Motor neuron (in vitro differentiated cells): Measurements from ENCODE around the gene RAC2. TPM values are rescaled to one million over a fixed set of nuclear protein-coding genes. Genes with fewer than 3 reads are reported as not detected.

Source experiments
- ATAC-seq, 8 experiments: fragments of 200-7000 bp; cut with Tn5 transposase; replicated peaks in 6 of 8; 2 replicates each; pipeline ENCODE4 v1.8.0; 2021; ENCODE audit warnings: mild to moderate bottlenecking in 8 of 8, moderate library complexity in 8 of 8
- H3K27ac ChIP-seq, 2 donors: fragments of 250-450 bp; sonication (Bioruptor Pico); 2 replicates each; pipeline ENCODE4 v1.9.0; 2021; ENCODE audit warnings: antibody characterized with exemption in 2 of 2, mild to moderate bottlenecking in 2 of 2, moderate library complexity in 1 of 2
- H3K4me1 ChIP-seq, 2 donors: fragments of 250-450 bp; sonication (Bioruptor Pico); replicated peaks in 1 of 2; 2 replicates each; pipeline ENCODE4 v1.6.1; 2021; ENCODE audit warnings: antibody characterized with exemption in 2 of 2, mild to moderate bottlenecking in 2 of 2, moderate library complexity in 1 of 2
- H3K4me3 ChIP-seq, 5 donors: fragments of 250-450 bp; sonication (Bioruptor Pico); 2 replicates each; pipeline ENCODE4 v1.9.0; 2021; ENCODE audit warnings: antibody characterized with exemption in 5 of 5, mild to moderate bottlenecking in 5 of 5, moderate library complexity in 4 of 5
- WGBS, 10 experiments: fragments of 450-650 bp; shearing (Covaris generic); methylation state at CpG; one replicate each; pipeline ENCODE4 v1.0.0; 2022; 5-methylcytosine and 5-hydroxymethylcytosine counted together
- in situ Hi-C, 9 experiments: fragments of 400-800 bp; cut with MboI; loops; one replicate each; pipeline ENCODE4 v1.15.0; 2021; ENCODE audit warnings: low sequenced_read_pairs in 9 of 9, low pct_unique_long_range_greater_than_20kb in 2 of 9; ENCODE audit not compliant: unreplicated experiment in 9 of 9
- total RNA-seq, 8 experiments: library from RNA; unstranded; fragments of 300-600 nt; gene quantifications; 2 replicates each; pipeline versions ENCODE4 v1.2.3 to v1.2.4, GENCODE V29; 2022

The RAC2 gene
- total RNA-seq, 8 experiments from 2014 or later, result 0.33 to 94.3 (median 3.1) TPM; not detected in 1

DNA sequence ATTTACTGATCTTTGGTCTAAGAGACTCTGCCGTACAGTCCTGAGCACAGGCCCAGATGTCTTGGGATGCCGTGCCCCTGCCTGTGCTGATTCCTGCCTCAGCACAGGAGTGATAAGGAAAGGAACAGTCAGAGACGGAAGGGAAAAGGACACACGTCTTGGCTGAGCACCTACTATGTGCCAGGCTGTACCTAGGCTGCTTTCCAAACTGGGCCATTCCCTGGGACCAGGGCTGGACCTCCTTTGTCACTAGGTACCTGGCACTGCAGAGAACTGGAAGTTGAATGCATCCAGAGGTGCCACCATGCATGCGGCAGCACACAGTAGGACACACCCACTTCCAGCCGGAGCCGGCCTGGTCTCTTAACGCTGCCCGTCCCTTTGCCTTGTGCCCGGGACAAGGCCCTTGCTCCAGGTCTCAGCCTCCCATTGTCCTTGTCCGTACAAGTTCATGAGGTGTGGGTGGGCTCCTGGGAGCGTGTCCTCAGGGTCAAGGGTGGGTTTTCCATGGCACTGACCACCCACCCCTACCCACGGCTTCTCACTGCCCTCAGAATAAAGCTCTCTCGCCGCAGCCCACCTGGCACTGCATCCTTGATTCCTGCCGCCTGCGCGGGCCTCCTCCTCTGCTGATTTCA is 30.7 kb downstream of the RAC2 start:
- no peak for ATAC-seq
- Histone ChIP-seq H3K4me1 (peaks cover 37 to 38% of the 10 kb centered on the region in 2 donors), H3K4me3 (no peak overlapping the region), H3K27ac (no peak overlapping the region)
- in situ Hi-C loops, result no loop called here
- WGBS, 10 experiments, result 50 to 97% (median 94%) methylated on average over 1 to 9 of the region's 18 CpGs; no CpG with 5 or more reads in 4 of the 10 experiments

DNA sequence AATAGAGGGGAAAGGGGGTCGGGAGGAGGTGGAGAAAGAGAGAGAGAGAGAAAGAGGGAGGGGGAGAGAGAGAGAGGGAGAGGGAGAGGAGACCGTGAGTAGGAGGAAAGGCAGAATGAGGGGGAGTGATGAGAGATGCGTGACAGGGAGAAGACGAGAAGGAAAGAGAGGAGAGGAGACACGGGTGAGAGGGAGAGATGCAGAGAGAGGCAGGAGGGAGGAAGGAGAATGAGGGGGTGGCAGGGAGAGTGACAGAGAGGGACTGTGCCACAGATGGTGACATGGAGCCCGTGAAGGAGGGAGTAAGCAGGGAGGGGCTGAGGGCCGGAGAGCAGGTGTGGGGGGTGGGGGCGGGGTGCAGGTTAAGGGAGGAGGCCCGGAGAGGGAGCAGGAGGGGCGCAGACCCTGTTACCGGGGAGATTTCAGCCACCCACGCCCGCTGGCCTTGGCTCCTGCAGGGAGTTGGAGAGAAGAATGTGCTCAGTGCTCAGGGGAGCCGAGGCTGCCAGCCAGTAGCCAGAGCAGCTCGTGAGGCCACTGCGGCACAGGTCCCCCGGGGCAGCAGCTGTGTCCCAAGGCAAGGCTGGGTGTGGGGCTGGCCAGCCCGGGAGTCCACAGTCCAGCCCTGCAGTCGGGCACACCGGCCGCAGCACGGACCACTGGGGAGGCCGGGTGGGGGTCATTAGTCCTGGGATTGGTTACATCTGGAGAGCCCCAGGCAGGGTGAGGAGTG is 31.7 kb downstream of the RAC2 start, which contains the start of gene SSTR3:
Gene SSTR3, minus strand, starts transcription at position 304 of the 733 bp plus-strand sequence. CDS start 4,674 bp downstream, outside the sequence.
- ATAC-seq, result peak; percentile 81 to 92 (median 88)
- WGBS, 10 experiments, result 10 to 26% (median 20%) methylated on average over 2 to 4 of the region's 23 CpGs; no CpG with 5 or more reads in 5 of the 10 experiments
- Histone ChIP-seq H3K4me3 (no peak within 1 kb of the TSS), H3K27ac (peak within 1 kb of the TSS; percentile 35 to 42), H3K4me1 (peaks cover 38 to 41% of the 10 kb centered on the region in 2 donors)
- in situ Hi-C loops, result no loop called here

GRCh38 chr22:37211866-37212173 is 32.2 kb downstream of the RAC2 start:
- 80% methylated on average over 2 of the region's 6 CpGs; no CpG with 5 or more reads in 9 of the 10 experiments for WGBS, 10 experiments
- peak in 5 of 8 experiments; percentile 1 to 8 (median 5) for ATAC-seq
- in situ Hi-C loops, result no loop called here
- H3K4me1 ChIP-seq, result peaks cover 38 to 41% of the 10 kb centered on the region in 2 donors
- H3K27ac ChIP-seq, result peak overlapping the region; percentile 35 to 42
- no peak overlapping the region for H3K4me3 ChIP-seq

GRCh38 chr22:37211075-37211865 is 32.8 kb downstream of the RAC2 start:
- no peak for ATAC-seq
- peaks cover 38 to 41% of the 10 kb centered on the region in 2 donors for H3K4me1 ChIP-seq
- peak overlapping the region in 1 of 2 donors; percentile 42 for H3K27ac ChIP-seq
- H3K4me3 ChIP-seq, result no peak overlapping the region
- WGBS, 10 experiments, result 74 to 100% (median 90%) methylated on average over 1 to 7 of the region's 24 CpGs; no CpG with 5 or more reads in 3 of the 10 experiments
- in situ Hi-C loops, result no loop called here

DNA sequence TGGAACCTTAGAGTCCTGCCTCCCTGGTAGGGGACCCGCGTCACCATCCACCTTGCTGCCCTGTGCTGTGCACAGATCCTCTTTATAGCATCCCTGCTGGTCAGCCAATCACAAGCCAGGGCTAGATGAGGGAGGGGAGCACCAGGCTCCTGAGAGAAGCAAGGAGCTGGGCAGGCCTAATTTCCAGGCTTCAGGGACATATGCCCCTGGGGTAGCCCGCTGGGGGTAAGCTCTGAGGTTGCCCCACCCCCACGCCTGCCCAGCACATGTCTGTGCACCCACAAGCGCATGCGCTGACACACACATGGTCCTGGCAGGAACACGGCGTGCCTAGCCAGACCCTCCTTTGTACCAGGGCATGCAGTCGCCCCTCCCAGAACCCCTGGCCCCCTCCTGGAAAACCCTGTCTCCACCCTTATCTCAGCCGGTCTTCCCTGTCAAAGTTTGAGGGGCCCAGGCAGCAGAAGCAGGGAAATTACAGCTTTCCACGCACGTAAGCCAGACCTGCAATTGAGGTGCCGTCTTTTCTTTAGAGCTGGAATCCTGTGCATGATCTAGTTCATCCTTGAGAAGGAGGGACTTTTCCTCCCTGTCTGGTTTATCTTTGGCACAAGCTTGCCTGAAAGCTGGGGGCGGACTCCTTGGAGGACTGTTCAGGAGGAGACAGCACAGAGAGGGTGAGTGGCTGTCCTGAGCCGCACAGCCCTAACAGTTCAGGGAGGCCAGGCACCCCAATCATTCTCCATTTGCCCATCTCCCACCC is 33.8 kb downstream of the RAC2 start:
- Histone ChIP-seq H3K27ac (no peak overlapping the region), H3K4me3 (no peak overlapping the region), H3K4me1 (peaks cover 38 to 41% of the 10 kb centered on the region in 2 donors)
- ATAC-seq, result no peak
- in situ Hi-C loops, result no loop called here
- 71 to 100% (median 93%) methylated on average over 1 to 5 of the region's 15 CpGs; no CpG with 5 or more reads in 2 of the 10 experiments for WGBS, 10 experiments

GRCh38 chr22:37209140-37209845 is 34.8 kb downstream of the RAC2 start:
- WGBS, 10 experiments, result 8 to 80% (median 55%) methylated on average over 1 to 4 of the region's 9 CpGs; no CpG with 5 or more reads in 4 of the 10 experiments
- H3K4me3 ChIP-seq, result no peak overlapping the region
- in situ Hi-C loops, result no loop called here
- H3K27ac ChIP-seq, result no peak overlapping the region
- peaks cover 33 to 35% of the 10 kb centered on the region in 2 donors for H3K4me1 ChIP-seq
- no peak for ATAC-seq

GRCh38 chr22:37208401-37209139 is 35.5 kb downstream of the RAC2 start:
- in situ Hi-C loops, result no loop called here
- Histone ChIP-seq H3K4me3 (no peak overlapping the region), H3K27ac (no peak overlapping the region), H3K4me1 (peaks cover 29 to 30% of the 10 kb centered on the region in 2 donors)
- 53 to 61% methylated on average over 3 of the region's 7 CpGs; no CpG with 5 or more reads in 8 of the 10 experiments for WGBS, 10 experiments
- ATAC-seq, result no peak

GRCh38 chr22:37207981-37208380 is 36.1 kb downstream of the RAC2 start:
- Histone ChIP-seq H3K27ac (no peak overlapping the region), H3K4me1 (peaks cover 30 to 33% of the 10 kb centered on the region in 2 donors), H3K4me3 (no peak overlapping the region)
- in situ Hi-C loops, result no loop called here
- no peak for ATAC-seq
- WGBS, 10 experiments, result 38 to 87% (median 58%) methylated on average over 1 to 4 of the region's 7 CpGs; no CpG with 5 or more reads in 4 of the 10 experiments

GRCh38 chr22:37206841-37207821 is 36.9 kb downstream of the RAC2 start:
- in situ Hi-C loops, result no loop called here
- no peak overlapping the region for H3K4me3 ChIP-seq
- ATAC-seq, result no peak
- no peak overlapping the region for H3K27ac ChIP-seq
- peaks cover 26 to 29% of the 10 kb centered on the region in 2 donors for H3K4me1 ChIP-seq
- 20 to 97% (median 86%) methylated on average over 1 to 13 of the region's 71 CpGs; no CpG with 5 or more reads in 4 of the 10 experiments for WGBS, 10 experiments

DNA sequence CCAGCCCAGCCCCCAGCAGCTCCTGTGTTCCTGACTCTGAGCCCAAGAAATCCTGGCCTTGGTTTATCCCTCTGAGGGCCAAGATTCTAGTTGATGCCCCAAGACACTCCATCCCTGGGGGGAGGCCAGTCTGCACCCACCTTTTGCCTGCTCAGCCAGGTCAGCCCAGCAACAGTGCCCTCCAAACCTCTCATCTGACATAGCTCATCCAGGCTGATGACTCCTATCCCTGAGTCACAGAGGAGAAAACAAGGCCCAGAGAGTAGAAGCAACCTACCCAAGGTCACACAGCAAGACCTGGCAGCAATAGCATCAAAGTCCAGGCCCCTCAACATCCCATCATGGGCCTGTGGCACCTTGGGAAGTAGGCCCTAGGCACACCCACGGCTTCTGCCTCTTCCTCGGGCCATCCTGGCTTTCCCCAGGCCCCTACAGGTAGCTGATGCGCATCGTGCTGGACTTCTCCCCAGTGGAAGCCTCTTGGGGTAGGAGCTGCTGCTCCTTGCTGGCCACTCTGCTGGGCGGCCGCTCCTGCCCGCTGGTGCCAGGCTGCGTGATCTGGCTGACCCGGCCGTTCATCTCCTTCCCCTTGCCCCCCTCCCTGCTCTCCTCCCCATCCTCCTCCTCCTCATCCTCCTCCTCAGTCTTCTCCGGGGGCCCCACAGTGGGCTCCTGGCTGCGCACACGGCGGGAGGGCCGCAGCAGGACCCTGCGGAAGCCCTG is 37.8 kb downstream of the RAC2 start:
- H3K4me1 ChIP-seq, result peaks cover 19 to 22% of the 10 kb centered on the region in 2 donors
- no peak overlapping the region for H3K27ac ChIP-seq
- in situ Hi-C loops, result no loop called here
- no peak for ATAC-seq
- 60 to 70% methylated on average over 1 to 4 of the region's 16 CpGs; no CpG with 5 or more reads in 8 of the 10 experiments for WGBS, 10 experiments
- H3K4me3 ChIP-seq, result no peak overlapping the region
